Left ventricle myocardium inferior (tissue), 1 donor: ENCODE data around the gene CDC25A. TPM values are rescaled to one million over a fixed set of nuclear protein-coding genes. Genes with fewer than 3 reads are reported as not detected.

Source experiments
- DNase-seq: peaks from one replicate; pipeline ENCODE4 v3.0.0-alpha.2; 2020
- H3K27ac ChIP-seq: fragments of 200-600 bp; replicated peaks from 2 replicates; pipeline ENCODE4 v1.8.0; 2021
- H3K27me3 ChIP-seq: fragments of 200-600 bp; 2 replicates; pipeline ENCODE4 v1.8.0; 2021; ENCODE audit warnings: low read depth
- H3K36me3 ChIP-seq: fragments of 200-600 bp; 2 replicates; pipeline ENCODE4 v1.8.0; 2021
- H3K4me1 ChIP-seq: fragments of 200-600 bp; 2 replicates; pipeline ENCODE4 v1.8.0; 2021
- H3K4me3 ChIP-seq: fragments of 200-600 bp; 2 replicates; pipeline ENCODE4 v1.8.0; 2021; ENCODE audit warnings: mild to moderate bottlenecking, moderate library complexity
- H3K9me3 ChIP-seq: fragments of 200-600 bp; replicated peaks from 2 replicates; pipeline ENCODE4 v1.8.0; 2021
- intact Hi-C: fragments of 100-400 bp; cut with micrococcal nuclease; formaldehyde crosslinking; loops from one replicate; pipeline ENCODE4 v1.11.0; 2022
- total RNA-seq: library from RNA; stranded (reverse); fragmentation: NEBNext Ultra II Directional; extraction: Animal tissue kit (Norgen Biotek cat#: 25700); gene quantifications from one replicate; pipeline ENCODE4 v1.2.1, GENCODE V29; 2021
- TF ChIP-seq, protein P1 (sequence below): fragments of 200-600 bp; IDR thresholded peaks from 2 replicates; pipeline ENCODE4 v1.8.0; 2021; ENCODE audit warnings: antibody characterized with exemption, mild to moderate bottlenecking, borderline replicate concordance
- donor health status: DM: no; HTN: yes; CAD: no; lungs with severe emphysema.

The CDC25A gene
- total RNA-seq, 1 donor from 2014 or later = 0.52 TPM

DNA sequence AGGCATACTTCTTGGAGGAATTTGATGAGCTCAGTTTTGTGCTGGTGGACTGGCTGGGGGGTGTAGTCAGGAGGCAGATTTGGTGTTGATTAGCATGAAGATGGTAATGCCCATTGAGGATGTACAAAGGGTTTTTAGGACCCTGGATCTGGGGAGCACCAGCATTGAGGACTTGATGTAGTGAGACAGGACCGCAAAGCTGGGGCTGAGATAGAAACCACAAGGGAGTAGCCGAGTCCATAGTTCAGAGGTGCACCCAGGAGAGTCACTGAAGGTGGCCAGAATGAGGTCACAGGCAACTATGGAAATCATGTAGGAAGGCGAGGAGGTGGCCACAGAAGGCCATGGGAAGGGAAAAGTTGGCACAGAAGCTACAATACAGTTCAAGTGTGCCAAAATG, 2.7 kb upstream of the CDC25A start:
- intact Hi-C loops = no loop called here
- Histone ChIP-seq H3K4me3 (no peak overlapping the region), H3K36me3 (no peaks in the 10 kb centered on the region), H3K27ac (no peak overlapping the region), H3K9me3 (no peaks in the 10 kb centered on the region), H3K27me3 (no peaks in the 10 kb centered on the region), H3K4me1 (peaks cover 20% of the 10 kb centered on the region)
- no peak for DNase-seq
- TF ChIP-seq, protein P1, sequence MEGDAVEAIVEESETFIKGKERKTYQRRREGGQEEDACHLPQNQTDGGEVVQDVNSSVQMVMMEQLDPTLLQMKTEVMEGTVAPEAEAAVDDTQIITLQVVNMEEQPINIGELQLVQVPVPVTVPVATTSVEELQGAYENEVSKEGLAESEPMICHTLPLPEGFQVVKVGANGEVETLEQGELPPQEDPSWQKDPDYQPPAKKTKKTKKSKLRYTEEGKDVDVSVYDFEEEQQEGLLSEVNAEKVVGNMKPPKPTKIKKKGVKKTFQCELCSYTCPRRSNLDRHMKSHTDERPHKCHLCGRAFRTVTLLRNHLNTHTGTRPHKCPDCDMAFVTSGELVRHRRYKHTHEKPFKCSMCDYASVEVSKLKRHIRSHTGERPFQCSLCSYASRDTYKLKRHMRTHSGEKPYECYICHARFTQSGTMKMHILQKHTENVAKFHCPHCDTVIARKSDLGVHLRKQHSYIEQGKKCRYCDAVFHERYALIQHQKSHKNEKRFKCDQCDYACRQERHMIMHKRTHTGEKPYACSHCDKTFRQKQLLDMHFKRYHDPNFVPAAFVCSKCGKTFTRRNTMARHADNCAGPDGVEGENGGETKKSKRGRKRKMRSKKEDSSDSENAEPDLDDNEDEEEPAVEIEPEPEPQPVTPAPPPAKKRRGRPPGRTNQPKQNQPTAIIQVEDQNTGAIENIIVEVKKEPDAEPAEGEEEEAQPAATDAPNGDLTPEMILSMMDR = no peak

DNA sequence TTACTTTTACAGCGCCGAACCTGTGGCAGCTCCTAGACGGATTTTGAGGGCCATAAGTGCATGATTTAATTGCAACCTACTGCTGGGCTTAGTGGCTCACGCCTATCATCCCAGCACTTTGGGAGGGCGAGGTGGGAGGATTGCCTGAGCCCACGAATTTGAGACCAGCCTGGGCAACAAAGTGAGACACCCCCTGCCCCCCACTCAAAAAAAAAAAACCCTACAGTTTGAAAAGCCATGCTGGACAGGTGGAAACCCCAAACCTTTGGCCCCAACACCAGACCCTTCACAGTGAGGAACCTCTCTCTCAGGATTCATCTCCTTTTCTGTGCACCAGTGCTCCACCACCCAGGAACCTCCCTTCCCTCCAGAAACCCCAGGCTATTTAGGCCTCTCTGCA, 1.1 kb upstream of the CDC25A start:
- peaks cover 20% of the 10 kb centered on the region for H3K4me1 ChIP-seq
- no peak for DNase-seq
- intact Hi-C loops = no loop called here
- no peaks in the 10 kb centered on the region for H3K9me3 ChIP-seq
- H3K27ac ChIP-seq = no peak overlapping the region
- no peak overlapping the region for H3K4me3 ChIP-seq
- no peaks in the 10 kb centered on the region for H3K27me3 ChIP-seq
- no peaks in the 10 kb centered on the region for H3K36me3 ChIP-seq
- TF ChIP-seq, protein P1 = no peak

DNA sequence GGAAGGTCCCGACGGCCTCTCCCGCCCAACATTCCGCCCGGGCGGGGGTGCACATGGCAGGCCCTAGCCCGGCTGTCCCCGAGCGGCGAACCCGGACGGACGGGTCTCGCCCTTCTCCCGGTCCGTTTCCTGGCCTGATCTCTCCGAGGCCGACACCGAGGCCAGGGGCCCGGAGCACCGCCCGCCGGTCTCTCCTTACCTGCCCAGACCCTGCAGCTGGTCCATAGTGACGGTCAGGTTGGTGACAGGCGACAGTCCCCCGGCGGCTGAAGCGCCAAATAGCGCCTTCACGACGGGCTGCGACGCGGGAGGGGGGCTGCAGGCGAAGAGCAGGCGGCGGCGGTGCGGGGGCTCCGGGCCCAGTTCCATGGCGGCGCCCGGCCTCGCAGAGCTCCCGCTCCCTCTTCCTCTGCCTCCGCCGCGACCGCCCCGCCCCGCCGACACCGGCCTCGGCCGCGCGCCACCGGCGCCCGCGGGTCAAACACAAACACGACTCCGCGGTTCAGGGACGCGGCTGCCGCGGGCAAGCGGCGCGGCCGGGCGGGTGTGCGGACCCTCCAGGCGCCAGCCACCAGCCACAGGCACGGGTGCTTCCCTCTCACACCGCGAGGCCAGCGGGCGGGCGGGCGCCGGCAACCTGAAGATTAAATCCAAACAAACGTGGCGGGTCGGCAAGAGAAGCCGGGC, 495 bp downstream of the CDC25A start:
- no peaks in the 10 kb centered on the region for H3K36me3 ChIP-seq
- peaks cover 20% of the 10 kb centered on the region for H3K4me1 ChIP-seq
- TF ChIP-seq, protein P1 = no peak
- DNase-seq = peak; percentile 35
- peak overlapping the region; percentile 78 for H3K4me3 ChIP-seq
- H3K9me3 ChIP-seq = no peaks in the 10 kb centered on the region
- intact Hi-C loops = no loop called here
- H3K27ac ChIP-seq = peak overlapping the region; percentile 1
- H3K27me3 ChIP-seq = no peaks in the 10 kb centered on the region

DNA sequence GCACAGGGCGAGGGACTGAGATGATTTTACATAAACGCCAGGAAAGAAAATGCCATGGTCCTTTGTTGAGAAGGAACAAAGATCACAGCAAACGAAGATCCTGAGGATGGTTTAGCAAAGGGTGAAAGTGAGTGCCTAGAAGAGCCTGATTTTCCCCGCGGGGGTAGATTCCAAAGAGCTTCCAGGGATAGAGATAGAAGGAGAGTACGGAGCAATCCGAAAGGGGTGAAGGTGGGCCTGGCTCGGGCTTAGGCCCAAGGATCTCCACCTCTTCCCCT, 977 bp downstream of the CDC25A start:
- H3K36me3 ChIP-seq = no peaks in the 10 kb centered on the region
- peak overlapping the region; percentile 78 for H3K4me3 ChIP-seq
- H3K9me3 ChIP-seq = no peaks in the 10 kb centered on the region
- intact Hi-C loops = no loop called here
- DNase-seq = no peak
- peaks cover 20% of the 10 kb centered on the region for H3K4me1 ChIP-seq
- H3K27ac ChIP-seq = no peak overlapping the region
- no peaks in the 10 kb centered on the region for H3K27me3 ChIP-seq
- TF ChIP-seq, protein P1 = no peak

DNA sequence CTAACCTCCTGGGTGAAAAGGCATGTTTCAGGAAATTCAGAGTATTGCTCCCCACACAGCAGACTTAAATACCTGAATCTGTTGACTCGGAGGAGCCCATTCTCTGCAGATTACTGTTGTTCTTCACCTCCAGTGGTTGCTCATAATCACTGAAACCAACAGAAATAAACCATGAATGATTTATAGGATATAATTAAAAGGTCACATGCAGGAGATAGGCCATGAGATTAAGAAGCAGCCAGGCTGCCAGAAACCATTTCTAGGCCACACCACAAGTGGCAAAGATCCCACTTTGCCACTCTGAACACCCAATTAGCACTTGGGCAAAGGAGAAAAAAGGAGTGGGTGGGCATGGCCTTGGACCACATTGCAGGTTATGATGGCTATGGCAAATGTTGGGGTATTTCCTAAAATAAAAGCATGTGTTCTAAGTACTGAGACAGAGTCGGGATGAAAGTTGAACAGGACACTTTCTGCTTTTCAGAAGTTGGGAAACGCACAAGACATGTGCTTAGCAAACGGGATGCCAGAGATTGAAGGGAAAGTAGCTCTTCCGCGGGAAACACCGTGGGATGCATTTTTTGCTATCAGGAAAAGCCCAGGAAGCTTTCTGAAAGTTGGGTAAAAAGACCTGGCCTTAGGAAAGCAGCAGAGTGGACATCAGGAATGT, 1.5 kb downstream of the CDC25A start:
- no peaks in the 10 kb centered on the region for H3K36me3 ChIP-seq
- intact Hi-C loops = no loop called here
- H3K9me3 ChIP-seq = no peaks in the 10 kb centered on the region
- no peaks in the 10 kb centered on the region for H3K27me3 ChIP-seq
- TF ChIP-seq, protein P1 = no peak
- no peak for DNase-seq
- H3K27ac ChIP-seq = no peak overlapping the region
- H3K4me3 ChIP-seq = peak overlapping the region; percentile 78
- peaks cover 20% of the 10 kb centered on the region for H3K4me1 ChIP-seq
